NCI-H460 (cell line): ENCODE results near the gene AP1S1. TPM values are rescaled to one million over a fixed set of nuclear protein-coding genes. Genes with fewer than 3 reads are reported as not detected.
"Not testable (repeated sequence)": the region's sequence is repeated elsewhere in the genome, so short reads cannot be mapped to it uniquely, and the experiment has no call there.

Experiments used
- DNase-seq: peaks from one replicate; pipeline ENCODE4 v3.0.0-alpha.2; 2016; ENCODE audit warnings: low read depth; ENCODE audit errors: extremely low read depth
- total RNA-seq: library from RNA; depleted of rRNA; stranded (reverse); fragments of >200 nt; shearing (Covaris generic); gene quantifications from 2 replicates; pipeline ENCODE4 v1.2.3, GENCODE V29; 2014

The AP1S1 gene
- total RNA-seq, 1 experiment from 2014 or later = 143 TPM

- peak; percentile 44 for DNase-seq
Measured at GRCh38 chr7:101124376-101125056, 29.8 kb upstream of the AP1S1 start.

- no peak for DNase-seq
Measured at GRCh38 chr7:101125989-101126650, 28.2 kb upstream of the AP1S1 start.

GRCh38 chr7:101126651-101127459, 27.4 kb upstream of the AP1S1 start, which contains the start of gene SERPINE1:
TSS of gene SERPINE1 (plus strand) at chr7:101127104. CDS start at chr7:101128394, 1,290 bp downstream.
- DNase-seq = peak; percentile 62

- DNase-seq = no peak
Measured at GRCh38 chr7:101127460-101128039, 26.7 kb upstream of the AP1S1 start.

GRCh38 chr7:101128040-101128834, 26.0 kb upstream of the AP1S1 start:
- no peak for DNase-seq

- DNase-seq = no peak
Measured at GRCh38 chr7:101129603-101130117, 24.6 kb upstream of the AP1S1 start.

- not testable (repeated sequence) for DNase-seq
Measured at GRCh38 chr7:101132626-101133600, 21.4 kb upstream of the AP1S1 start.

- DNase-seq = no peak
Measured at GRCh38 chr7:101133621-101134398, 20.5 kb upstream of the AP1S1 start.

GRCh38 chr7:101134399-101134980, 19.8 kb upstream of the AP1S1 start:
- no peak for DNase-seq

GRCh38 chr7:101137651-101138212, 16.5 kb upstream of the AP1S1 start:
- DNase-seq = no peak

GRCh38 chr7:101138213-101138870, 15.9 kb upstream of the AP1S1 start:
- DNase-seq = peak; percentile 96

GRCh38 chr7:101140339-101140699, 14.0 kb upstream of the AP1S1 start:
- DNase-seq = no peak

GRCh38 chr7:101140746-101141382, 13.4 kb upstream of the AP1S1 start:
- DNase-seq = no peak

- no peak for DNase-seq
Measured at GRCh38 chr7:101151908-101152651, 2.2 kb upstream of the AP1S1 start.

- no peak for DNase-seq
Measured at GRCh38 chr7:101154693-101155102, 422 bp downstream of the AP1S1 start.

- DNase-seq = no peak
Measured at GRCh38 chr7:101155303-101155702, 1.0 kb downstream of the AP1S1 start.
